ENCODE results near the gene RXYLT1.

DNA sequence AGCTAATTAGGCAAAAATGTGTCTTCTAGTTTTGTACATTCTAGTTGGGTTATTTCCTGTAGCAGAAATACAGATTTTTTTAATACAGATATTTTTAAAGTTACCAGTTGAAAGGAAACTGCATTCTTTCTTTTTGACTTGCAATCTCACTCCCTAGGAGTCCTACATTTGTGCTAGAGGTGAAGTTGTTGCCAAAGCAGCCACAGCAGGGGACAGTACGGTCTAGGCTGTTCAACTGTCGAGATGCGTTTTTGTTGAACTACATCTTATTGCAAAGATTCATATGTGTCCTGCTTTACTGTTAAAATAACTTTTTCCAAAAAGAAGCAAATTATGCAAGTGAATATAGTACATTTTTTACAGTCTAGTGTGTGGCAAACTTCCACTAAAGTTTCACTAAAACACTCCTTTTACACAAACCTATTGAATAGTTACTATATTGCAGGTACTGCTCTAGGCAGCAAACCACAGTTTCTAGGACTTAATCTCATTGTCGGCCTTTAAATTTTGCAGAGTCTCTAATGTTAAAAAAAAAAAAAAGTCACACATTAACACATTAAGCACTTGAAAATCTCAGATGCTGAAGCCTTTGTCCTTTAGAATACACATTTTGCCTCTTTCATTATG, 34.5 kb downstream of the RXYLT1 start:
- no peak for TF ChIP-seq CEBPB (IDR thresholded peaks at IDR 0.05; ENCODE audit: low read depth, low read length)
- no peak for TF ChIP-seq POLR2A (IDR thresholded peaks at IDR 0.05; ENCODE audit: control extremely low read depth in 1 of 2, low read depth in 2 of 2, low read length in 2 of 2)
- no peak for TF ChIP-seq SP1 (IDR thresholded peaks at IDR 0.05; ENCODE audit: low read depth, low read length)
- TF ChIP-seq, protein P1, sequence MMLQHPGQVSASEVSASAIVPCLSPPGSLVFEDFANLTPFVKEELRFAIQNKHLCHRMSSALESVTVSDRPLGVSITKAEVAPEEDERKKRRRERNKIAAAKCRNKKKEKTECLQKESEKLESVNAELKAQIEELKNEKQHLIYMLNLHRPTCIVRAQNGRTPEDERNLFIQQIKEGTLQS (IDR thresholded peaks at IDR 0.05; ENCODE audit: insufficient read depth, low read depth, low read length), result no peak
